ENCODE measurements around the gene KMT2E. TPM values are rescaled to one million over a fixed set of nuclear protein-coding genes. Genes with fewer than 3 reads are reported as not detected.

The KMT2E gene
- total RNA-seq, 2 donors from 2014 or later: 85.2 to 181 TPM

DNA sequence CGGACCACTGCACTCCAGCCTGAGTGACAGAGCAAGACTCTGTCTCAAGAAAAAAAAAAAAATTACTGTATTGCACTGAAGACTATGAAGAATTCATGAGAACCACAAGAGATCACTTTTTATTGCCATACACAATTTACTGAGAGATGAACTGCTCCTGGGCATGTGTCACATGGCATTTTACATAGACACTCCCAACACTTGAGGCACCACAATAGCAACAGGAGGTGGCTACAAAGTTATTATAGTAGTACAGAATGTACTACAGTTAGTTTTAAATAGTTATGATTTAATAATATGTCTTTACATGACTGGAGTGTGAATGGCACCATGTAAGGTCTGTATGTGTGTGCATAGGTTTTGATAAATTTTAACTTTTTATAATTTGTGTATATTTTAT lies 70.6 kb downstream of the KMT2E start:
- no peak overlapping the region for H3K4me3 Mint-ChIP-seq
- H3K9me3 Mint-ChIP-seq: no peaks in the 10 kb centered on the region
- peaks cover 21% of the 10 kb centered on the region for H3K4me1 Mint-ChIP-seq
- no peak for ATAC-seq (replicated peaks)
- H3K27ac Mint-ChIP-seq: no peak overlapping the region
- peaks cover 93% of the 10 kb centered on the region for H3K36me3 Mint-ChIP-seq (ENCODE audit: low read depth)
- no peaks in the 10 kb centered on the region for H3K27me3 Mint-ChIP-seq

- H3K9me3 Mint-ChIP-seq: no peaks in the 10 kb centered on the region
- no peak for ATAC-seq (replicated peaks)
- no peaks in the 10 kb centered on the region for H3K27me3 Mint-ChIP-seq
- peaks cover 93% of the 10 kb centered on the region for H3K36me3 Mint-ChIP-seq (ENCODE audit: low read depth)
- H3K27ac Mint-ChIP-seq: no peak overlapping the region
- H3K4me3 Mint-ChIP-seq: no peak overlapping the region
- peaks cover 21% of the 10 kb centered on the region for H3K4me1 Mint-ChIP-seq
These were observed 72.8 kb downstream of the KMT2E start for GRCh38 chr7:105086850-105087249.

DNA sequence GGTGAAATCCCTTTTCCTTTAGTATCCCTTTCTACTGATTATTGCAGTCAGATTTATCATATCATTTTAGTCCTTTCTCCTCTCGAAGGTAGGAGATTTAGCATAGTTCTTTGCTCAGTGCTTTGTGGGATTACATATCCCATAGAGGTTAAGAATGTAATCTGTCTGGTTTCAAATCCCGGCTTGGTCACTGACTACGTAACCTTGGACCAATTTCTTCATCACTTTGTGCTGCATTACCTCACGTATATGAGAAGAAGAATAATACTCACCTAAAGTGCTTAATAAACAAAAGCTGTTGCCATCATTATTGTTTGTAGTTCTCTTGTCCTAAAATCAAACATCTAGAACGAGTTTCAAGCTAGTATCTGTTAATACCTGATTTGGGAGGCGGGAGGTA lies 74.0 kb downstream of the KMT2E start:
- no peaks in the 10 kb centered on the region for H3K27me3 Mint-ChIP-seq
- H3K27ac Mint-ChIP-seq: peak overlapping the region; percentile 39
- H3K4me3 Mint-ChIP-seq: no peak overlapping the region
- no peaks in the 10 kb centered on the region for H3K9me3 Mint-ChIP-seq
- peaks cover 93% of the 10 kb centered on the region for H3K36me3 Mint-ChIP-seq (ENCODE audit: low read depth)
- H3K4me1 Mint-ChIP-seq: peaks cover 15% of the 10 kb centered on the region
- ATAC-seq (replicated peaks): no peak

- Mint-ChIP-seq H3K9me3 (no peaks in the 10 kb centered on the region), H3K27me3 (no peaks in the 10 kb centered on the region), H3K4me3 (no peak overlapping the region), H3K27ac (peak overlapping the region; percentile 39), H3K36me3 (ENCODE audit: low read depth) (peaks cover 93% of the 10 kb centered on the region), H3K4me1 (peaks cover 13% of the 10 kb centered on the region)
- no peak for ATAC-seq (replicated peaks)
These were observed 74.5 kb downstream of the KMT2E start for GRCh38 chr7:105088456-105088855.

DNA sequence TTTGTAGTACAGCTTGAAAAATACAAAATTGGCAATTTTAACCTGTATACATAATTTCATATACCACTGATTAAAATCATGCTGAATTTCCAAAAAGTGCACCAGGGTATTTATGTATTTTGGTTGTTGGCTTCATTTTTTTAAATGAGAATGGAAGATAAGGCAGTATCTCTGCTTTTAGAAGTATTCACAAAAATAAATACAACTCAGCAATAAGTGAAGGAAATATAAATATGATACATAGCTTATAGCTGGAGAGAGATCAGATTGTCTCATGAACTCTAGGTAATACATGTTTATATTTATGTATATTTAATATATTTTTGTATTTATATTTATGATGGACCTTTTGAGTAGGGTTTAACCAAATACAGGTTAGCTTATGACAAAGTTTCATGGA lies 81.0 kb downstream of the KMT2E start:
- no peak for ATAC-seq (replicated peaks)
- Mint-ChIP-seq H3K36me3 (ENCODE audit: low read depth) (peaks cover 100% of the 10 kb centered on the region), H3K4me3 (no peak overlapping the region), H3K9me3 (no peaks in the 10 kb centered on the region), H3K27me3 (no peaks in the 10 kb centered on the region), H3K4me1 (peaks cover 12% of the 10 kb centered on the region), H3K27ac (no peak overlapping the region)

- peaks cover 100% of the 10 kb centered on the region for H3K36me3 Mint-ChIP-seq (ENCODE audit: low read depth)
- H3K4me3 Mint-ChIP-seq: no peak overlapping the region
- peaks cover 12% of the 10 kb centered on the region for H3K4me1 Mint-ChIP-seq
- H3K9me3 Mint-ChIP-seq: no peaks in the 10 kb centered on the region
- H3K27ac Mint-ChIP-seq: peak overlapping the region; percentile 36
- no peak for ATAC-seq (replicated peaks)
- H3K27me3 Mint-ChIP-seq: no peaks in the 10 kb centered on the region
These were observed 82.3 kb downstream of the KMT2E start for GRCh38 chr7:105096306-105096705.

DNA sequence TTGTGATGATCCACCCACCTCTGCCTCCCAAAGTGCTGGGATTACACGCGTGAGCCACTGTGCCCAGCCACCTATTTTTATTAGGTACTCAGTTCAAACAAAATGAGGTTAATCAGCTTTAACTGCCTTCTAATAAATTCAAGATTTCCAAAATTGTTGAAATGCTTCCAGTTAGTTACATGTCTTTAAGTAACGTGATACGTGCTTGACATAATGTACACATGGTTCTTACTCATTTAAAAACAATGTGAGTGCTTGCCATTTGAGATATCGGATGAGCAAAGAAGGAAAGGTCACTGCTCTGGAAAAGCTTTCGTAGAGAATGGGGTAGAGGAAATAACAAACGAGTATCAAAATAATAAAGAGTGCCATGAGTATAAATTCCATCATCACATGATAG lies 83.6 kb downstream of the KMT2E start:
- H3K27ac Mint-ChIP-seq: peak overlapping the region; percentile 7

DNA sequence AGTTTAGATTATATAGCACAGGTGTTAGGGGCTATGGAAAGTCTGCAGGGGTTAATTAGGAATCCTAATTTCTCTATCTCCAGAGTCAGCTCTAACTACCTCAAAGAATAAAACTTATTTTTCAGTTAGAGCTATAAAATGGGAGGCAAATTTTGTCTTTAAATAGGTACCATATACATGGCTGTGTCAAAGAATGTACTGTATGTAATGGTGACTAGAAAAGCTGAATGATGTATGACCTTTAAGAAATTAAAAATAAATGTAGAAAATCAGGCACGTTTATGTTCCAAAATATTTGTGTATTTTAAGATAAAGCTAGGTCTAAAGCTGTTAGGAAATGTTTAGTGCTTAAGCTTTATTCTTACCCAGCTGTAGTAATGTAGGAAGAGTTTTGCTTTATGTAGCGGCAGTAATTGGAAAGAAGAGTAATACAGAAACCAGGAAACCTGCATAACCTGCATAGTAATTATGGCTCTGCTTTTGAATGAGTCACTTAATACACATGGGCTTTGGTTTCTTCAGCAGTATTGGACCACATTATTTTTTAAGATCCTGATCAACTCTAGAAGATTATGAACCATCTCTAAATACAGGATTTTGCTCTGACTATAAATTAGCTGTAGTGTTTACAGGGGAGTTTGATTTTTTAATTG lies 85.0 kb downstream of the KMT2E start:
- peak overlapping the region; percentile 10 for H3K4me3 Mint-ChIP-seq
- H3K27ac Mint-ChIP-seq: peak overlapping the region; percentile 57

More for the DNA sequence above, 83.6 kb downstream of the KMT2E start:
- Mint-ChIP-seq H3K4me3 (peak overlapping the region; percentile 8), H3K9me3 (no peaks in the 10 kb centered on the region), H3K4me1 (peaks cover 12% of the 10 kb centered on the region), H3K27me3 (no peaks in the 10 kb centered on the region), H3K36me3 (ENCODE audit: low read depth) (peaks cover 98% of the 10 kb centered on the region)
- no peak for ATAC-seq (replicated peaks)

DNA sequence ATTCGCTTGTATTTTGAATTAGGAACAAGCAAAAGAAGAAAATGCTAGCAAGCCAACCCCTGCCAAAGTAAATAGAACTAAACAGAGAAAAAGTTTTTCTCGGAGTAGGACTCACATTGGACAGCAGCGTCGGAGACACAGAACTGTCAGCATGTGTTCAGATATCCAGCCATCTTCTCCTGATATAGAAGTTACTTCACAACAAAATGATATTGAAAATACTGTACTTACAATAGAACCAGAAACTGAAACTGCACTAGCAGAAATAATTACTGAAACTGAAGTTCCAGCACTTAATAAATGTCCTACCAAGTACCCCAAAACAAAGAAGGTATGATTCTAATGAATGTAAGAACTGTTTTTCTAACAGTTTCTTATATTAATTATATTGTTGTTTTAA lies 87.9 kb downstream of the KMT2E start:
- no peak for ATAC-seq (replicated peaks)
- no peaks in the 10 kb centered on the region for H3K27me3 Mint-ChIP-seq
- H3K9me3 Mint-ChIP-seq: no peaks in the 10 kb centered on the region
- peaks cover 98% of the 10 kb centered on the region for H3K36me3 Mint-ChIP-seq (ENCODE audit: low read depth)
- peaks cover 17% of the 10 kb centered on the region for H3K4me1 Mint-ChIP-seq
- no peak overlapping the region for H3K27ac Mint-ChIP-seq
- H3K4me3 Mint-ChIP-seq: no peak overlapping the region

More for the DNA sequence above, 85.0 kb downstream of the KMT2E start:
- peak; percentile 98 for ATAC-seq (replicated peaks)
- Mint-ChIP-seq H3K9me3 (no peaks in the 10 kb centered on the region), H3K4me1 (peaks cover 12% of the 10 kb centered on the region), H3K36me3 (ENCODE audit: low read depth) (peaks cover 98% of the 10 kb centered on the region), H3K27me3 (no peaks in the 10 kb centered on the region)

DNA sequence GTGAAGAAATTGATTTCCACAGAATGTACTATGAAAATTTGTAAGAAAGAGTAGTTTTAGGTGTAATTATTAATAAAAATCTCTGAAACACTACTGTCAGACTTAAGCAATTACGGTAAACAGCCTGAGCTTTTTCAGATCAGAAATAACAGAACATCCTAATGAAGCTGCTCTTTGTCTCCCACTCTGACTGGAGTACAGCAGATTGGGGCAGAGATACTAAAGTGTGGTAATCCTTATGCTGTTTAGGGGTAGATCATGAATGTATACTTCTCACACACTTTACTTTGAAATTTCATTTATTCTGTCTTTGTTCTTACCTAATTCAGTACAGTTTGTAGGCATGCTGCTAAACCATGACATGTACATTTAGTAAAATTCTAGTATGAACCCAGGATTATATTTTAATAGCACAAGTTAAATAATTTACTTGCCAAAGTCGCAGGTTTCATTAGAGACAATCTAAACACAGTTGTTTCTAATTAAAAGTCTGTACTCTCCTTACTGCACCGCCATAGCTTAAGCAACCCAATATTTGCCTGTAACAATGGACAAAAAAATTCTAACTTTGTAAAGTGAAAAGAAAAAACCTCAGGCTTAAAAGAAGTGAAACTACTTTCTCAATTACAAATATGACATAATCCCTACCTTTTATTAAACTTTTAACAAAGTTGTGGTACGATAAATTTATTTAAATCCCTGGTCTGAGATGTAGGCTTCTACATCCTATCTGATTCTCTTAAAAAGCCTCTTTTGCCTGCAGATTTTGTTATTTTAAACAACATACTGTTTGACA lies 88.8 kb downstream of the KMT2E start:
- peaks cover 98% of the 10 kb centered on the region for H3K36me3 Mint-ChIP-seq (ENCODE audit: low read depth)
- no peaks in the 10 kb centered on the region for H3K9me3 Mint-ChIP-seq
- no peak overlapping the region for H3K4me3 Mint-ChIP-seq
- ATAC-seq (replicated peaks): no peak
- peaks cover 13% of the 10 kb centered on the region for H3K4me1 Mint-ChIP-seq
- no peaks in the 10 kb centered on the region for H3K27me3 Mint-ChIP-seq
- peak overlapping the region; percentile 55 for H3K27ac Mint-ChIP-seq

DNA sequence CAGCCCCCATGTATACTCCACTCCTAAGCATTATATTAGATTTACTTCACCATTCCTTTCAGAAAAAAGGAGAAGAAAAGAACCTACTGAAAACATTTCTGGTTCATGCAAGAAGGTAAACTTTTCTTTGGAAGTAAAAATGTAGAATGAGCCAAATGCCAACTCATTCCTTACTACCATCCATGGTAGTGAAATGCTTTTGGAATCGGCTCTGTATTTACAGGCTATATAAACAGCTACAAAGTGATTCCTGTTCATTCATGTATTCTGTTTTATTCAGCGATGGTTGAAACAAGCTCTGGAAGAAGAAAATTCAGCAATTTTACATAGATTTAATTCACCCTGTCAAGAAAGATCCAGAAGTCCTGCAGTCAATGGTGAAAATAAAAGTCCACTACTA lies 91.6 kb downstream of the KMT2E start:
- H3K4me1 Mint-ChIP-seq: peaks cover 4% of the 10 kb centered on the region
- H3K27ac Mint-ChIP-seq: peak overlapping the region; percentile 69
- no peaks in the 10 kb centered on the region for H3K27me3 Mint-ChIP-seq
- no peak for ATAC-seq (replicated peaks)
- peaks cover 98% of the 10 kb centered on the region for H3K36me3 Mint-ChIP-seq (ENCODE audit: low read depth)
- no peaks in the 10 kb centered on the region for H3K9me3 Mint-ChIP-seq
- H3K4me3 Mint-ChIP-seq: no peak overlapping the region

DNA sequence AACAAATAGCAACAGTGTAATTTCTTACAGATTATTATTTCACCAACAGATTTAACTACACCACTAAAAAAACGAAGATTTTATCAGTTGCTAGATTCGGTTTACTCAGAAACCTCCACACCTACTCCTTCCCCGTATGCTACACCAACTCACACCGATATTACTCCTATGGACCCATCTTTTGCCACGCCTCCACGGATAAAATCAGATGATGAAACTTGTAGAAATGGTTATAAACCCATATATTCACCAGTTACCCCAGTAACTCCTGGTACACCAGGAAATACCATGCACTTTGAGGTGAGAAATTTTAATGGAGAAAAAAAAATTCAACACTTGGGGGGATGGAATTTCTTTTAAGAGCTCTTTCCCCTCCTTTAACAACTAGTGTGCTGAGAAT lies 92.5 kb downstream of the KMT2E start:
- H3K36me3 Mint-ChIP-seq (ENCODE audit: low read depth): peaks cover 98% of the 10 kb centered on the region
- H3K27me3 Mint-ChIP-seq: no peaks in the 10 kb centered on the region
- no peaks in the 10 kb centered on the region for H3K9me3 Mint-ChIP-seq
- peak overlapping the region; percentile 69 for H3K27ac Mint-ChIP-seq
- peak; percentile 53 for ATAC-seq (replicated peaks)
- H3K4me3 Mint-ChIP-seq: peak overlapping the region; percentile 23
- peaks cover 4% of the 10 kb centered on the region for H3K4me1 Mint-ChIP-seq

- ATAC-seq (replicated peaks): no peak
- peaks cover 13% of the 10 kb centered on the region for H3K4me1 Mint-ChIP-seq
- H3K27me3 Mint-ChIP-seq: no peaks in the 10 kb centered on the region
- H3K4me3 Mint-ChIP-seq: no peak overlapping the region
- peaks cover 100% of the 10 kb centered on the region for H3K36me3 Mint-ChIP-seq (ENCODE audit: low read depth)
- peak overlapping the region; percentile 52 for H3K27ac Mint-ChIP-seq
- H3K9me3 Mint-ChIP-seq: no peaks in the 10 kb centered on the region
These were observed 93.5 kb downstream of the KMT2E start for GRCh38 chr7:105107458-105107857.

DNA sequence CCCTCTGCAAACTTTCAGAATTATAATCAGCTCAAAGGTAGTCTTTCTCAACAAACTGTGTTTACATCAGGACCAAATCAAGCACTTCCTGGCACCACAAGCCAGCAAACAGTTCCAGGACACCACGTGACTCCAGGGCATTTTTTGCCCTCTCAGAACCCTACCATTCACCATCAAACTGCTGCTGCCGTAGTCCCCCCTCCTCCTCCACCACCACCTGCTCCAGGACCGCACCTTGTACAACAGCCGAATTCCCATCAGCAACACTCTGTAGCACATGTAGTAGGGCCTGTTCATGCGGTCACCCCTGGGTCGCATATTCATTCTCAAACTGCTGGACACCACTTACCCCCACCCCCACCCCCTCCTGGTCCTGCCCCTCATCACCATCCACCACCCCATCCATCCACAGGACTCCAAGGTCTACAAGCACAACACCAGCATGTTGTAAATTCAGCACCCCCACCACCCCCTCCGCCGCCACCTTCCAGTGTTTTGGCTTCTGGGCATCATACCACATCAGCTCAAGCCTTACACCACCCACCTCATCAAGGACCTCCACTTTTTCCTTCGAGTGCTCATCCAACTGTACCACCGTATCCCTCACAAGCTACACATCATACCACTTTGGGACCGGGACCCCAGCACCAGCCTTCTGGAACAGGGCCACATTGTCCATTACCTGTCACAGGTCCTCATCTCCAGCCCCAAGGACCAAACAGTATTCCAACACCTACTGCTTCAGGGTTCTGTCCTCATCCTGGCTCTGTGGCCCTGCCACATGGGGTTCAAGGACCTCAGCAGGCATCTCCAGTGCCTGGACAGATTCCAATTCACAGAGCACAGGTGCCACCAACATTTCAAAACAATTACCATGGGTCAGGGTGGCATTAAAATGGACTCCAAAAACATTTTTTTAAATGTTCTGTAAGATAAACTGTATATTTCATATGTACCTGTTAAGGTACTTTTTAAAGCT lies 98.7 kb downstream of the KMT2E start:
- ATAC-seq (replicated peaks): peak; percentile 41
- no peaks in the 10 kb centered on the region for H3K27me3 Mint-ChIP-seq
- peaks cover 95% of the 10 kb centered on the region for H3K36me3 Mint-ChIP-seq (ENCODE audit: low read depth)
- H3K4me1 Mint-ChIP-seq: peaks cover 15% of the 10 kb centered on the region
- H3K27ac Mint-ChIP-seq: peak overlapping the region; percentile 95
- H3K4me3 Mint-ChIP-seq: peak overlapping the region; percentile 29
- H3K9me3 Mint-ChIP-seq: no peaks in the 10 kb centered on the region

Measured in activated T-helper 17 cell treated with anti-CD3 and anti-CD28 coated beads, Interleukin-2, amount 50 U/mL, for 72 hours (primary cell).